Measurements from ENCODE around the gene COX6A2. TPM values are rescaled to one million over a fixed set of nuclear protein-coding genes. Genes with fewer than 3 reads are reported as not detected.

The COX6A2 gene
- not detected for total RNA-seq
- long read RNA-seq, result 0 reads

GRCh38 chr16:31428279-31428597 lies at the start of gene COX6A2:
COX6A2 (minus strand) TSS chr16:31428360; CDS start chr16:31428325, 35 bp downstream.
- Histone ChIP-seq H3K27ac (no peak within 1 kb of the TSS), H3K27me3 (no peaks in the 10 kb centered on the region), H3K4me3 (peak within 1 kb of the TSS; percentile 41), H3K36me3 (no peaks in the 10 kb centered on the region), H3K9me3 (no peaks in the 10 kb centered on the region), H3K4me1 (peaks cover 4% of the 10 kb centered on the region)
- intact Hi-C loops (cut with DNase I), result no loop called here
- TF ChIP-seq CTCF (IDR thresholded peaks at IDR 0.05), result no peak
- ATAC-seq (no peak), DNase-seq (peak; percentile 40)

GRCh38 chr16:31477220-31478216 lies 49.4 kb upstream of the COX6A2 start:
- no peaks in the 10 kb centered on the region for H3K27me3 ChIP-seq
- ATAC-seq (peak; percentile 73), DNase-seq (peak; percentile 93)
- peak overlapping the region; percentile 54 for H3K4me3 ChIP-seq
- H3K4me1 ChIP-seq, result peaks cover 9% of the 10 kb centered on the region
- TF ChIP-seq CTCF (IDR thresholded peaks at IDR 0.05), result peak; percentile 40
- H3K36me3 ChIP-seq, result peaks cover 18% of the 10 kb centered on the region
- H3K9me3 ChIP-seq, result no peaks in the 10 kb centered on the region
- peak overlapping the region; percentile 80 for H3K27ac ChIP-seq
- intact Hi-C loops (cut with DNase I), result no loop called here

- peak; percentile 96 for DNase-seq
- H3K27ac ChIP-seq, result peak overlapping the region; percentile 80
- intact Hi-C loops (cut with DNase I), result no loop called here
- peaks cover 11% of the 10 kb centered on the region for H3K4me1 ChIP-seq
- no peaks in the 10 kb centered on the region for H3K27me3 ChIP-seq
- no peak for TF ChIP-seq CTCF (IDR thresholded peaks at IDR 0.05)
- H3K36me3 ChIP-seq, result peaks cover 18% of the 10 kb centered on the region
- peak overlapping the region; percentile 54 for H3K4me3 ChIP-seq
- H3K9me3 ChIP-seq, result no peaks in the 10 kb centered on the region
- peak; percentile 78 for ATAC-seq
These were observed 48.4 kb upstream of the COX6A2 start for GRCh38 chr16:31476303-31477219.

DNA sequence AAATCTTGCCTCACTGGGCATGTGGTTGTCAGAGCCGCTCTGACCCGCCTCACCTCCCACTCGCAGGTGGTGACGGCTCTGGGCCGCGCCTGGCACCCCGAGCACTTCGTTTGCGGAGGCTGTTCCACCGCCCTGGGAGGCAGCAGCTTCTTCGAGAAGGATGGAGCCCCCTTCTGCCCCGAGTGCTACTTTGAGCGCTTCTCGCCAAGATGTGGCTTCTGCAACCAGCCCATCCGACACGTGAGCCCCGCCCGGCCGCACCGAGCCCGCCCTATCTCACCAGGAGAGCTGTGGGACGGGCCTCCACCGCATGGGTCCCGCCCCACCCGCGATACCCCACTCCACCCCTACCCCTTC lies 47.8 kb upstream of the COX6A2 start:
- H3K36me3 ChIP-seq, result peaks cover 18% of the 10 kb centered on the region
- ATAC-seq, result peak; percentile 13
- TF ChIP-seq CTCF (IDR thresholded peaks at IDR 0.05), result no peak
- intact Hi-C loops (cut with DNase I), result no loop called here
- H3K9me3 ChIP-seq, result no peaks in the 10 kb centered on the region
- H3K4me1 ChIP-seq, result peaks cover 16% of the 10 kb centered on the region
- no peaks in the 10 kb centered on the region for H3K27me3 ChIP-seq
- peak overlapping the region; percentile 80 for H3K27ac ChIP-seq
- DNase-seq, result peak; percentile 81
- H3K4me3 ChIP-seq, result peak overlapping the region; percentile 54

- Histone ChIP-seq H3K27me3 (no peaks in the 10 kb centered on the region), H3K36me3 (peaks cover 18% of the 10 kb centered on the region), H3K27ac (no peak overlapping the region), H3K4me3 (no peak overlapping the region), H3K4me1 (peaks cover 15% of the 10 kb centered on the region), H3K9me3 (no peaks in the 10 kb centered on the region)
- TF ChIP-seq CTCF (IDR thresholded peaks at IDR 0.05), result no peak
- intact Hi-C loops (cut with DNase I), result no loop called here
- ATAC-seq (no peak), DNase-seq (no peak)
These were observed 46.9 kb upstream of the COX6A2 start for GRCh38 chr16:31474773-31475738.
